CD4-positive, alpha-beta T cell treated with Interleukin-12 subunit alpha and Interleukin-12 subunit beta, for 1 hour (primary cell): ENCODE measurements around the gene DSCAML1.
A peak's percentile ranks its signal among the peaks of the same experiment; 100 is the strongest.

Source experiments
- DNase-seq: peaks from one replicate; pipeline ENCODE4 v3.0.0-alpha.2; 2020

Gene DSCAML1

DNA sequence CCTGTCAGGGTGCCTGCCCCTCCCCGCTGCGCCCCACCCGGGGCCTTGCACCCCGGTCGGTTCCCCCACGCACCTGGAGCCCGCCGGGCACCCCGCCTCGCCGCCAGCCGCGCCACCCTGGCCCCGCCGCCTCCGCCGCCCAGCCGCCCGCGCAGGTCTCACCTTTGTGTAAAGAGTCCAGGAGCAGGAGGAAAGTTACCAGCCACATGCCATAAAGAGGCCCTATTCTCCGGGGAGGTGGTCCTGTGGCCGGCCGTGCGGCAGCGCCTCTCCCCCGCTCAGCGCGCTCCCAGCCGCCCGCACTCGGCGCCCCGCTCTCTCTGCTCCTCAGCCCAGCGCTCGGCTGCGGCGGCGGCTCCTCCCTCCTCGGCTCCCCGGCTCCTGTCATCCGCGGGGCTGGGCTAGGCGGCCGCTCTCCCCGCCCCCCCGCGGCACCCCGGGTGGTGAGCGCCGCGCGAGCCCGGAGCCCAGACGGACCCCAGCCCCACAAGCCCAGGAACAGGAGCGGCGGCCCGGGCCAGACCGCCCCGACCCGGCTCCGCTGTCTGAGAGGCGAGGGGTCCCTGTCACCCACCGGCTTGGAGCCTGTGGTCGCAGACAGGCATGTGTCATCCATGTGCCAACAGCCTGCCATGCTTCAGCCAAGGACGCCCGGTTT lies at the start of gene DSCAML1:
Gene DSCAML1 (minus strand): TSS at position 345 of the 658 bp plus-strand sequence. CDS start 137 bp downstream, at position 208.
- DNase-seq, result peak; percentile 46

DNA sequence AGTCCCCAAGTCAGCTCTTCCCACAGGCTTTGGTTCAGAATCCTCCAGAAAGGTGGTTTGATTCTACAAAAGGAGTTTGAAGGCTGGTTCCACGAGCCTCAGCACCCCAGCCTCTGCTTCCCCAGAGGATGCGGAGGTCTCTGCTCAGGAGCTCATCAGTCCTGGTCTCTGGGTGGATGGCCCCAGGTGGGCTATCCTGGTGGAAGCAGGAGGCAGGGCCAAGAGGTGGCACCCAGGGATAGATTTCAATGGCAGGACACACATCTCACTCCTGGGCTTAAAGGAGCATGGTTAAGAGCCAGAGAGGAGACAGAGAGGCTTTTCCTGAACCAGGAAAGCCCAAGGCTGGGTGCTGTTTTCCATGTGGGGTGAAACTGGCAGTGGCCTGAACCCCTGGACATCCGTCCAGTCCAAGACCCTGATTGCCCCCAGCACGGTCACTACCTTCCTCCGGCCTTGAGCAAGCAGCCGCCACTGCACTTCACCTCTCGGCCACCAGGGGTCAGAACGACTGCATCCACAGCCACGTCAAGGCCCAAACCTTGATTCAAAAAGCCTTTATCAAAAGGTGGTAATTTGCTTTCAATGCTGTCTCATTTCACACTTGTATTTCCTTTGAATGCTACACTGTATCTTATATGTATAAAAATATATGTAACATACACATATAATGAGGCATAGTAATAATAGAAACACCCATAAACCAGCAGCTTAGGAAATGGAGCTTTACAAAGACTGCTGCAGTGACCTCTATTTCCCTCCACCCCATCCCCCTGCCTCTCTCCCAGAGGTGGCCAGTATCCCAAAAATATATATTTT lies 46.9 kb upstream of the DSCAML1 start:
- peak; percentile 83 for DNase-seq

DNA sequence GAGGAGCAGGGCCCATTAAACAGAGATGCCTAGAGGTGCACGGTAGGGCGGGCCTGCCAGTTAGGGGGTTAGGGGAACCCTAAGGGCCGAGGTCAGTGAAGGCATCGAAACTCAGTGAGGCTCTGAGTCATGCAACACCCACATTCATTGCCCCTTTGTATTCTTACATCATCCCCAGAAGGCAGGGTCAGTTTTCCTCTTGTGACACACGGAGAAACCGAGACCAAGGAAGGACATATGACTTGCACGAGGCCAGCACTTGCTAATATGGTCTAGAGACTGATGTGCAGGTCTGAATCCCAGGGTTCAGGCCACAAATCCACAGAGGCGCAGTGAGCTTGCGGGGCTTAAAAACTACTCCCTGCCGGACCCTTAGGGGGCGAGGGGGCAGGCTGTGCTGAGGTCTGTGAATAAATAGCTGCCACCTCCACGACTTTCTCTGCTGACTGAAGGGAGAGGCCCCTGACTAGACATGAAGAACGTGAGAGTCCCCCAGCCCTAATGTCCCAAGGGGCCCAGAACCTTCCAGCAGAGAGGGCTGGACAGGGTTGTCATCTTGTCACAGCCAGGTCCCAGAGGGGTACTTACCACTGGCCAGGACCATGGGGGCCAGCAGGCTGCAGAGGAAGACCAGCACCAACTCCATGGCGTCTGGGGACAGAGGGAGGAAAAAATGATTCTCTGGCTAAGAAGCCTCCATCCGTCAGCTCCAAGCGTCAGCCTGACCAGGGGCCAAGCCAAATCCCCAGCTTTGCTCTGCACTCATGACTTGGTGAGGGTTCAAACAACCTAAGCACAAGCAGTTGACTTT lies 45.3 kb upstream of the DSCAML1 start:
- DNase-seq, result no peak

DNA sequence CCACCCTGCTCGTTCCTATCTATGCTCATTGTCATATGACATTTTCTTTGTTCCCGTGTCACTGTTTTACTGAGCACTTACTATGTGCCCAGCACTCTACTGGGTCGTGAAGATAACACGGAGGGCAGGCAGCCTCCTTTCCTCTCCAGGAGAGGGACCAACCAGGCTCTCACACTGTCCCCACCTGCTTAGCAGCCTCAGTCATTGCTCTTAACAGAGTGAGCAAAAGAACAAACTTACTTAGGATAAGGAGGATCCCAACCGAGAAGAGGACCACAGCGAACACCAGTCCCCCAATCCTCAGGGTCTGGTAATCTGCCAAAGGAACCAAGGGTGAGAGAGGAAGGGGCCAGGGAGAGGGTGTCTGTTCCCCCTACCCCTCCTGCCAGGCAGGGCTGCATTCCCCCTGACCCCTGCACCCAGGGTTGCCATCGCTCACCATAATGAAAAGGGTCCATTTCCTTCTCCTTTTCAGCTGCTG lies 44.6 kb upstream of the DSCAML1 start:
- DNase-seq, result no peak

DNA sequence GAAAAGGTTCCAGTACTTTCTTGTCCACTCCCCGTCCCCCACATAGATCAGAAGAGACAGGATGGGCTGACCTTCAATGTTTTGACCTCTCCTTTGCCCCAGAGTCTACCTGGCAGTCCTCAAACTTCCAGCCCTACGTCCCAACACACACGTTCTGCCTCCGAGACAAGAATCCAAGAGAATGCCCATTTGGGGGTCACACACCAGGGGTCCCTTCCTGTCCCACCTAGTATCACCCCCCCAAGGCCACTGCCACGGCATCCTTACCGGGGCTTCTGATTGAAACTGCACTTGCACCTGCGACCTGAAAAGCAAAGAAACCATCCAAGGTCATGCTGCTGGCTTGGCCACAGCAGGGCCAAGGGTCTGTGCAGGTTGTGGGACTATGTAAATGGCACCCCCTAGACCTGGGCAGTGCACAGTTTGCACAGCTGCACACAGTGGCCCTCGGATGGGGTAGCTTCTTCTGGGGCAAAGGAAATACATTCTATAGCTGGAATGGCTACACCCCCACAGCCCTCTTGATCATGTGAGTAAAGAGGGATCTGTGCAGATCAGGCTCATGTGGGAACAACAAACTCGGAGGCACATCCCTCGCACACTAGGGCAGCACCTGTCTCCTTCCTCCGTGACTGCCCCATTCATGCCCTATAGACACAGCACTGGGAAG lies 44.0 kb upstream of the DSCAML1 start:
- no peak for DNase-seq

- no peak for DNase-seq
Observed at GRCh38 chr11:117839936-117840813, 43.2 kb upstream of the DSCAML1 start.

DNA sequence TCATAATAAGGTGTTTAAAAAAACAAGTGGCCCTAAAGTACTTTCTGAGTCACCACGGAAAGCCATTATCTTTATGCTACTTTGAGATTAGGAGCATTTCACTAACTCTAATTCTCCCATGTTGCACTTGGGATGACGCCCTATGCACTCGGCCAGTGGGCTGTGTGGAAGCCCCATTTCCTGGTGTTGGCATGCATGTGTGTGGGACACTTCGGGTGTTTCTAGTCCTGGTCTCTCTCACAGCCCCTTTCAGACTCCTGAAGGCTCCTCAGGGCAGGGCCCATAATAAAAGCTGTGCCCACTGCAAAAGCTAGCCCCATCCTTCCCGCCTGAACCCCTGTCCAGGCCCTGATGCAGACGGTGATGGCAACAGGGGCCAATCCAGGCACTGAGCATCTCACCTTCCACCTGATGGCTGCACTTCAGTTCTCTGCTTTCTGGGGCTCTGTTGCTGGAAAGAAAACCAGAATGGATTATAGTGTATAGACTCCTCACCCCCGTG lies 42.4 kb upstream of the DSCAML1 start:
- DNase-seq, result no peak

DNA sequence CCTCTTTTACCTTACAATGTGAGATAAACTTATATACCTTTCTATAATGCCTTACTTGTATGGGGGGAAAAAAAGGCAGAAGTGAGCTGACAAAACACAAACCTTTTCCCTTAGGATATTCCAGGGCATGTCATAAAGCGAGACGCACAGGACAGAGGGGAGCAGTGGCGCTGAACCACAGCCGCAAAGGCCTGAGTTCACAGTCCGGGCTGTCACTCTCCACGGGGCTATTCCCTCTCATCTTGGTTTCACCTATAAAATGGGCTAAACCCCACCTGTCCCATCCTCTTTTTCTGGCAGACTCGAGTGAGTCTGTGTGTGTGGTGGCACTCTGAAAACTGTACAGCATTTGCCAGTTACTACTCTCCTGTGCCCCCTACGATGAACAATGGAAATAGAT lies 41.9 kb upstream of the DSCAML1 start:
- no peak for DNase-seq

- peak; percentile 23 for DNase-seq
Observed at GRCh38 chr11:117837791-117838190, 40.8 kb upstream of the DSCAML1 start.

DNA sequence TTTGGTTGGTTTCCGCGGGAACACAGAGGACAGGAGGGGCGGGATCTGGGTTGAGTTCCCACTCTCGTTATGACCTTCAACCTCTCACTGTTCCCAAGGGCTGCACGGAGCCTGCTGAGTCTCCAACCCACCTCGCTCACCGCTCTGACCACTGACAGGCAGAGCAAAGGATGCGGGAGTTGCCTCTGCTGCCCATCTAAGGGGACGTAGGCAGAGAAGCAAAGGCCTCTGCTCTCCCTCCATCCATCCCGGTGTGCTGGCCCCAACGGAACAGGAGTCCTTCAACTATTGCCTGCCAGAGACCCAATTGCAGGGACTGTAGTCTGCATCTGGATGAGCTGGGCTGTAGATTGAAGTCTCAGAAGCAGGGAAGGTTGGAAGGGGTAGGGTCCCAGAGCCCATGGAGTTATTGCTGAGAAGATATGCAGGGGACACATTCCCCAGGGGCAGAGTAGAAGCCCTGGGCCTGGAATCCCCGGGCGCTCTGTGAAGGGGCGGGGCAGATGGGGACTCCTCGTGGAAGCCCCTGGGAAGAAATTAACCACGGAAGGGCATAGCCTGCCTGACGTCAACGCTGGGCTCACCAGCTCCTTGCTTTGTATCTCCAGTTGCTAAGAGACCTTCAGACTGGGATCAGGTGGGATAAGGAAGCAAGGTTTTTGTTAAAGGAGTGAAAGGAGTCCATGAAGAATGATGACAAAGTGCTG lies 40.2 kb upstream of the DSCAML1 start:
- DNase-seq, result no peak

DNA sequence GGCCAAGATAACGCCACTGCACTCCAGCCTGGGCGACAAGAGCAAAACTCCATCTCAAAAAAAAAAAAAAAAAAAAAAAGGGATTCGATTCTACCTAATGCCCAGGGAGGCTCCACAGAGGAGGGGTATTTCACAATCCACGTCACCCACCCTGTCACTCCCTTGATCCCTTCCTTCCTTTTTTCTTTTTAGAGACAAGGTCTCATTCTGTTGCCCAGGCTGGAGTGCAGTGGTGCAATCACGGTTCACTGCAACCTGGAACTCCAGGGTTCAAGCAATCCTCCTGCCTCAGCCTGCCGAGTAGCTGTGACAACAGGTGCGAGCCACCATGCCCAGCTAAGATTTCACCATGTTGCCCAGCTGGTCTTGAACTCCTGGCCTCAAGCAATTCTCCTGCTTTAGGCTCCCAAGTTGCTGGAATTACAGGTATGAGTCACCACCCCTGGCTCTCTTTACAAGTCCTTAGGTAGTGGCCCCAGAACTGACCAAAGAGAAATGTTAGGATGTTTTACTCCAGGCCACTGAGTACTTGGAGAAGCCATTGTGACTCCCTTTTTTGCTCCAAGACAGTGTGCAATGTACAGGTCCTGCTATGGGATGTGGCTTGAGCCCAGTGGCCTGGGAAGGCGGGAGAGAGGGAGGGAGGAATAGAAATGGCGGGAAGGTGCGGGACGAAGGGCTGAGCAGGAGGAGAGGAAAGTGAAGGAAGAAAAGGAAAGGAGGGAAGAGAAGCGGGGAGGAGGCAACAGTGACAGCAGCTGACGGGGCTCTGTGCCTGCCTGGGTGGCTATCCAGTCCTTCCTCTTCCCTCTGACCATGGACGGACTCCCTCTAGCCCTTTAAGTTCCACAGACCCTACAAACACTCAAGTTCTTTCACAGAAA lies 39.3 kb upstream of the DSCAML1 start:
- DNase-seq, result no peak

DNA sequence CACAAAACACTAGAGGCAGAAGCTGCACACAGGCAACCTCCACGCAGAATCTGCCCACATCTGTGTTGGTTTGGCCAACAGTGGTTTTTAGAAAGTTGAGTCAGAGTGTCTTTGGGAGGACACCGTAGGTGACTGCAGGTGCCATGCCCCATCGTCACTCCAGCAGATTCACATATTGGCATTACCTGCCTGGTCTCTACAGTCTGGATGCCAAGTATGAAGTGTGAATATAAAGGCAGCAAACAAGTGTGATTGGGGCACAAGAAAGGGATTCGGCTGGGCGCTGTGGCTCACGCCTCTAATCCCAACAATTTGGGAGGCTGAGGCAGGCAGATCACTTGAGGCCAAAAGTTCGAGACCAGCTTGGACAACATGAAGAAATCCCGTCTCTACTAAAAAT lies 38.6 kb upstream of the DSCAML1 start:
- DNase-seq, result no peak

- no peak for DNase-seq
Observed at GRCh38 chr11:117834838-117835443, 37.9 kb upstream of the DSCAML1 start.

DNA sequence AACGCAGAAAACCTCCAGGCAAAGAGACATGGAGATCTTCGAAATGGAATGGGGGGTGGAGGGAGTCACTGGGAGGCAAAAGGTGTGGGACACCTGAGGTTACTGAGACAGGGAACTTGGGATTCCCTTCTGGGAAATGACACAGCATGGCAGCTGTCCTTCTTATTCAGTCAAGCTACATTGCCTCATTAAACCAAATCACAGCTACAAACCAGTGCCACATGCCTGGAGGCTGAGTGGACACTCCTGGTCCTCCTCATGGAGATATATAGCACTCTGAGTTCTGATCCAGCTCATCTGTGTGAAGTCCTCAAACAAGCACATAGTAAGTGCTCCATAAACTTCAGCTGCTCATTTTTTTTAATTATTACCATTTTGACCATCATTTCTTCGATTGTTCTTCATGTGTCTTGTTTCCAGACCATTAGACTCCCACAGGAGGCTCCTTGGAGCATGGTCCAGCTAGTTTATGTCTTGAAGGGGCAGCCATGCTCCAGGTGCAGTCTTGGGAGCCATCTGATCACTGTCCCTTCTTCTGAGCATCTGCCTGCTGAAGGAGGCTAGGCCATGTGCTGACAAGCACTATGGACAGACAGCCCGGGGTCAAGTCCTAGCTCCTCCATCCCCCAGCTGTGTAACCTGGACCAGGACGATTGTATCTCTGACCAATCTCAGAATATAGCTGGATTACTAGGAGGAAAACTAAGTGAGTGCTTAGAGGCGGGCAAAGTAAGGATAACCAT lies 37.2 kb upstream of the DSCAML1 start:
- no peak for DNase-seq

GRCh38 chr11:117833401-117833891 lies 36.4 kb upstream of the DSCAML1 start:
- DNase-seq, result no peak

DNA sequence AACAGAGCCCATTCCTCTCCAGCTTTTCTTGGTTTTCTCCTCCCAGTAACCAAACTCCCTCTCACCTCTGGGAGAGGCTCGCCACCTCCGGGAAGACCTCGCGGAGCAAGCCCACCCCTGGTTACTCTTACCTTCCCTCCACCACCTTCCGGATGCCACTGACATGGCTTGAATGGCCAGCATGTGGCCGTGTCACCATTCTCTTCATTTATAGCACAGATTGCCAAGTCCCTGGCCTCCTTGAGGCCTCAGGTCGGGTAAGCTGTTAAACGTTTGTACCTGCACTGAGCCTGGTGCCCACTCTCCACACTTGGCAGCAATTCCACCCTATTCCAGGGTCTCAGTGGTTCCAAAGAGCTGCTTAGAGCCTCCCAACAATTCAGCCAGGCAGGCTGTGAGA lies 35.5 kb upstream of the DSCAML1 start:
- DNase-seq, result no peak

GRCh38 chr11:117831661-117832415 lies 34.8 kb upstream of the DSCAML1 start:
- DNase-seq, result no peak
